K562 (cell line): ENCODE data around the gene DIAPH1. TPM values are rescaled to one million over a fixed set of nuclear protein-coding genes. Genes with fewer than 3 reads are reported as not detected.

Experiments
- BRF1 ChIP-seq: IDR thresholded peaks from 3 replicates; pipeline ENCODE4 v1.6.1; 2011; ENCODE audit warnings: borderline replicate concordance, mild to moderate bottlenecking; ENCODE audit not compliant: insufficient read length; ENCODE audit errors: extremely low read depth
- CBFB ChIP-seq: sonication (generic); formaldehyde crosslinking; IDR thresholded peaks from 2 replicates; pipeline ENCODE4 v1.4.0; 2020; ENCODE audit warnings: mild to moderate bottlenecking, missing genetic modification reagents
- CC2D1A ChIP-seq: fragments of 450-650 bp; IDR thresholded peaks from 2 replicates; pipeline ENCODE4 v1.6.1; 2017; ENCODE audit warnings: mild to moderate bottlenecking
- CSDE1 ChIP-seq, 2 experiments: fragments of 450-650 bp; IDR thresholded peaks; 2 replicates each; pipeline ENCODE4 v1.6.1; 2016; ENCODE audit warnings: mild to moderate bottlenecking in 1 of 2
- ERF ChIP-seq: fragments of 450-650 bp; formaldehyde crosslinking; IDR thresholded peaks from 2 replicates; pipeline ENCODE4 v1.4.0; 2020; ENCODE audit warnings: mild to moderate bottlenecking, mixed read lengths
- ESRRA ChIP-seq: fragments of 450-650 bp; IDR thresholded peaks from 2 replicates; pipeline ENCODE4 v1.6.1; 2014; ENCODE audit warnings: low read depth, mild to moderate bottlenecking, moderate library complexity, borderline replicate concordance
- HNRNPLL ChIP-seq: fragments of 200-400 bp; formaldehyde crosslinking; IDR thresholded peaks from 2 replicates; pipeline ENCODE4 v1.6.1; 2017; ENCODE audit warnings: low read length, low read depth, mild to moderate bottlenecking; ENCODE audit not compliant: poor library complexity, severe bottlenecking
- MECOM ChIP-seq: fragments of 250-450 bp; sonication (Bioruptor Pico); IDR thresholded peaks from 2 replicates; pipeline ENCODE4 v1.8.0; 2022; ENCODE audit warnings: inconsistent platforms
- NCOA6 ChIP-seq: fragments of 450-650 bp; IDR thresholded peaks from 2 replicates; pipeline ENCODE4 v1.6.1; 2017; ENCODE audit warnings: mild to moderate bottlenecking
- NFIX ChIP-seq: fragments of 250-450 bp; sonication (Bioruptor Pico); IDR thresholded peaks from 2 replicates; pipeline ENCODE4 v1.4.0; 2020; ENCODE audit warnings: low read depth, mild to moderate bottlenecking, moderate library complexity
- PHTF2 ChIP-seq: fragments of 250-450 bp; sonication (Bioruptor Pico); IDR thresholded peaks from 2 replicates; pipeline ENCODE4 v1.5.0; 2021; ENCODE audit warnings: mild to moderate bottlenecking
- POLR3G ChIP-seq: IDR thresholded peaks from 2 replicates; pipeline ENCODE4 v1.6.1; 2011; ENCODE audit not compliant: insufficient read length, insufficient replicate concordance; ENCODE audit errors: extremely low read depth
- RAD51 ChIP-seq: fragments of 450-650 bp; IDR thresholded peaks from 2 replicates; pipeline ENCODE4 v1.7.1; 2016; ENCODE audit warnings: low read depth, mild to moderate bottlenecking, borderline replicate concordance
- SMAD4 ChIP-seq: fragments of 250-450 bp; sonication (Bioruptor Pico); conservative IDR thresholded peaks from 2 replicates; pipeline ENCODE4 v1.8.0; 2021; ENCODE audit warnings: inconsistent platforms, mild to moderate bottlenecking, moderate library complexity
- SNIP1 ChIP-seq: fragments of 450-650 bp; IDR thresholded peaks from 2 replicates; pipeline ENCODE4 v1.7.1; 2017; ENCODE audit warnings: low read depth, mild to moderate bottlenecking
- STAT5A ChIP-seq: IDR thresholded peaks from 2 replicates; pipeline ENCODE4 v1.6.1; 2012; ENCODE audit warnings: low read length, inconsistent platforms, borderline replicate concordance
- TCF3 ChIP-seq: sonication (generic); formaldehyde crosslinking; IDR thresholded peaks from 2 replicates; pipeline ENCODE4 v1.4.0; 2020; ENCODE audit warnings: mild to moderate bottlenecking, missing genetic modification reagents
- ZBTB34 ChIP-seq: fragments of 250-450 bp; sonication (Bioruptor Pico); IDR thresholded peaks from 2 replicates; pipeline ENCODE4 v1.8.0; 2021; ENCODE audit warnings: mild to moderate bottlenecking, moderate library complexity
- ZNF24 ChIP-seq: fragments of 450-650 bp; IDR thresholded peaks from 2 replicates; pipeline ENCODE4 v1.6.1; 2016
- ZNF324 ChIP-seq: fragments of 250-450 bp; sonication (Bioruptor Pico); IDR thresholded peaks from 2 replicates; pipeline ENCODE4 v1.4.0; 2020; ENCODE audit warnings: mild to moderate bottlenecking
- ZNF431 ChIP-seq: sonication (generic); formaldehyde crosslinking; IDR thresholded peaks from 2 replicates; pipeline ENCODE4 v1.8.0; 2022; ENCODE audit warnings: mild to moderate bottlenecking, missing genetic modification reagents
- ZNF764 ChIP-seq: fragments of 250-450 bp; sonication (Bioruptor Pico); IDR thresholded peaks from 2 replicates; pipeline ENCODE4 v1.4.0; 2020; ENCODE audit warnings: low read depth, mild to moderate bottlenecking, moderate library complexity
- polyA plus RNA-seq, 8 experiments: library from polyadenylated mRNA; depleted of rRNA in 4 of 8; stranded (reverse) in 5 of 8; unstranded in 3 of 8; fragments of >200 nt; fragmentation: Nextera tagmentation in 2 of 8; fragmentation: Illumina TruSeq in 1 of 8; extraction: Ambion mirVana in 2 of 8; extraction: Trizol in 1 of 8; gene quantifications; 2 replicates each; pipeline versions ENCODE4 v1.2.1 to v1.2.3, GENCODE V29; 2011 to 2014; ENCODE audit warnings: inconsistent platforms in 1 of 8, missing spikeins in 1 of 8
- total RNA-seq, 7 experiments: library from RNA; depleted of rRNA in 6 of 7; stranded (reverse); fragments of >200 nt in 6 of 7; fragmentation: Illumina TruSeq in 2 of 7; extraction: Trizol in 2 of 7; gene quantifications; 2 replicates each; pipeline versions ENCODE4 v1.2.1 to v1.2.3, GENCODE V29; 2011 to 2021; ENCODE audit warnings: low replicate concordance in 1 of 7
- TF ChIP-seq, protein P1 (sequence below): fragments of 200-800 bp; sonication (Bioruptor generic); IDR thresholded peaks from 2 replicates; pipeline ENCODE4 v1.6.1; 2017; ENCODE audit warnings: missing genetic modification characterization, missing compliant biosample characterization
- TF ChIP-seq, protein P2 (sequence below): fragments of 450-650 bp; IDR thresholded peaks from 2 replicates; pipeline ENCODE4 v1.6.1; 2017; ENCODE audit warnings: antibody characterized with exemption
- TF ChIP-seq, protein P3 (sequence below): IDR thresholded peaks from 2 replicates; pipeline ENCODE4 v1.6.1; 2011; ENCODE audit not compliant: insufficient read length; ENCODE audit errors: extremely low read depth

DIAPH1 gene
- total and polyA plus RNA-seq, 9 of the 15 experiments (the other 6 are each of a cell fraction or from before 2014, with no cell fraction given) = 60.8 to 328 (median 97.8) TPM

DNA sequence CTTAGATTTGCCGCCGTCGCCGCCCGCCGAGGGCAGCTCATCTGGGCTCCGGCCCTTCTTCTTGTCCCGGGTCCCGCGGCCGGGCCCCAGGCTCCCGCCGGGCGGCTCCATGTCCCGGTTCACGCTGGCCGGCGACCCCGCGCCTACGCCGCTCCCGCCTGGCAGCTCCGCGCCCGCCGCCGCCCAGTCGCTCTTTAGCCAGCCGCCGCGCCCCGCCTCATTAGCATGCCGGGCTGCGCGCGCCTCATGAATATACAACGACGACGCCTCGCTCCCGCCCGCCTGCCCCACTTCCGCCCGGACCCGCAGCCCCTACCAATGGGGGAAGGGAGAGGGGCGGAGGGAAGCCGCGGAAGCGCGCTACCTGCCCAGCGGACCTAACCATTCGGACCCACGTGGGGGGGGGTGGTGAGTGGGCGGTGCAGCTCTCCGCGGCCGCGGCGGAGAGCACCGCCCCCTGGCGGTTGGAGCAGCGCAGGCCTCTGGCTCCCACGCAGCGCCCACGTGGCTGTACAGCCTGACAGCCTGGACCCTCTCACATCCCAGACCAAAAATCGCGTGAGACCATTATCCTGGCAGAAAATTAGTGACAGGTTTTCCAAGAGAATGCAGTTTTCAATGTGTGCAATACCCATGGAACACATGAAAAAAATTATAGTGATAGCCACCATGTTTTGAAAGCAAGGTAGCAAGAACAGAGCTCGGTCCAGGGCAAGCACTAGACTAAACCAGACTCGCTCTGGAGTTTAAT lies at the start of gene DIAPH1 (continued):
- TF ChIP-seq, protein P1, sequence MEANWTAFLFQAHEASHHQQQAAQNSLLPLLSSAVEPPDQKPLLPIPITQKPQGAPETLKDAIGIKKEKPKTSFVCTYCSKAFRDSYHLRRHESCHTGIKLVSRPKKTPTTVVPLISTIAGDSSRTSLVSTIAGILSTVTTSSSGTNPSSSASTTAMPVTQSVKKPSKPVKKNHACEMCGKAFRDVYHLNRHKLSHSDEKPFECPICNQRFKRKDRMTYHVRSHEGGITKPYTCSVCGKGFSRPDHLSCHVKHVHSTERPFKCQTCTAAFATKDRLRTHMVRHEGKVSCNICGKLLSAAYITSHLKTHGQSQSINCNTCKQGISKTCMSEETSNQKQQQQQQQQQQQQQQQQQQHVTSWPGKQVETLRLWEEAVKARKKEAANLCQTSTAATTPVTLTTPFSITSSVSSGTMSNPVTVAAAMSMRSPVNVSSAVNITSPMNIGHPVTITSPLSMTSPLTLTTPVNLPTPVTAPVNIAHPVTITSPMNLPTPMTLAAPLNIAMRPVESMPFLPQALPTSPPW (CRISPR knock-in tag) = peak; percentile 94
- TF ChIP-seq ZNF324 (no peak), SMAD4 (peak; percentile 58; the same call in 1 of the 2 replicates), SNIP1 (no peak), NFIX (CRISPR knock-in tag) (no peak), MECOM (CRISPR knock-in tag) (no peak), ZBTB34 (CRISPR knock-in tag) (no peak), ESRRA (peak; percentile 83), HNRNPLL (peak; percentile 74), TCF3 (CRISPR knock-in tag) (peak; percentile 28; the same call in 1 of the 2 replicates), CC2D1A (peak; percentile 60), ZNF764 (CRISPR knock-in tag) (no peak), PHTF2 (no peak), ZNF431 (CRISPR knock-in tag) (peak; percentile 62; the same call in 1 of the 2 replicates), CBFB (CRISPR knock-in tag) (peak; percentile 88), BRF1 (no peak), CSDE1 (IDR thresholded peaks at IDR 0.05) (no peak), POLR3G (no peak), STAT5A (no peak), NCOA6 (no peak), ZNF24 (peak; percentile 25; the same call in 1 of the 2 replicates), RAD51 (peak; percentile 71), ERF (peak; percentile 66; the same call in 1 of the 2 replicates)
- TF ChIP-seq, protein P2, sequence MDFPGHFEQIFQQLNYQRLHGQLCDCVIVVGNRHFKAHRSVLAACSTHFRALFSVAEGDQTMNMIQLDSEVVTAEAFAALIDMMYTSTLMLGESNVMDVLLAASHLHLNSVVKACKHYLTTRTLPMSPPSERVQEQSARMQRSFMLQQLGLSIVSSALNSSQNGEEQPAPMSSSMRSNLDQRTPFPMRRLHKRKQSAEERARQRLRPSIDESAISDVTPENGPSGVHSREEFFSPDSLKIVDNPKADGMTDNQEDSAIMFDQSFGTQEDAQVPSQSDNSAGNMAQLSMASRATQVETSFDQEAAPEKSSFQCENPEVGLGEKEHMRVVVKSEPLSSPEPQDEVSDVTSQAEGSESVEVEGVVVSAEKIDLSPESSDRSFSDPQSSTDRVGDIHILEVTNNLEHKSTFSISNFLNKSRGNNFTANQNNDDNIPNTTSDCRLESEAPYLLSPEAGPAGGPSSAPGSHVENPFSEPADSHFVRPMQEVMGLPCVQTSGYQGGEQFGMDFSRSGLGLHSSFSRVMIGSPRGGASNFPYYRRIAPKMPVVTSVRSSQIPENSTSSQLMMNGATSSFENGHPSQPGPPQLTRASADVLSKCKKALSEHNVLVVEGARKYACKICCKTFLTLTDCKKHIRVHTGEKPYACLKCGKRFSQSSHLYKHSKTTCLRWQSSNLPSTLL = no peak
- TF ChIP-seq, protein P3, sequence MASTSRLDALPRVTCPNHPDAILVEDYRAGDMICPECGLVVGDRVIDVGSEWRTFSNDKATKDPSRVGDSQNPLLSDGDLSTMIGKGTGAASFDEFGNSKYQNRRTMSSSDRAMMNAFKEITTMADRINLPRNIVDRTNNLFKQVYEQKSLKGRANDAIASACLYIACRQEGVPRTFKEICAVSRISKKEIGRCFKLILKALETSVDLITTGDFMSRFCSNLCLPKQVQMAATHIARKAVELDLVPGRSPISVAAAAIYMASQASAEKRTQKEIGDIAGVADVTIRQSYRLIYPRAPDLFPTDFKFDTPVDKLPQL = no peak
